ENCODE measurements around the gene TNRC18.

TNRC18 gene

GRCh38 chr7:5428478-5429252, 5.0 kb upstream of the TNRC18 start:
- DNase-seq (ENCODE audit: low read depth) = no peak

GRCh38 chr7:5426226-5426475, 2.5 kb upstream of the TNRC18 start:
- DNase-seq (ENCODE audit: low read depth) = no peak

DNA sequence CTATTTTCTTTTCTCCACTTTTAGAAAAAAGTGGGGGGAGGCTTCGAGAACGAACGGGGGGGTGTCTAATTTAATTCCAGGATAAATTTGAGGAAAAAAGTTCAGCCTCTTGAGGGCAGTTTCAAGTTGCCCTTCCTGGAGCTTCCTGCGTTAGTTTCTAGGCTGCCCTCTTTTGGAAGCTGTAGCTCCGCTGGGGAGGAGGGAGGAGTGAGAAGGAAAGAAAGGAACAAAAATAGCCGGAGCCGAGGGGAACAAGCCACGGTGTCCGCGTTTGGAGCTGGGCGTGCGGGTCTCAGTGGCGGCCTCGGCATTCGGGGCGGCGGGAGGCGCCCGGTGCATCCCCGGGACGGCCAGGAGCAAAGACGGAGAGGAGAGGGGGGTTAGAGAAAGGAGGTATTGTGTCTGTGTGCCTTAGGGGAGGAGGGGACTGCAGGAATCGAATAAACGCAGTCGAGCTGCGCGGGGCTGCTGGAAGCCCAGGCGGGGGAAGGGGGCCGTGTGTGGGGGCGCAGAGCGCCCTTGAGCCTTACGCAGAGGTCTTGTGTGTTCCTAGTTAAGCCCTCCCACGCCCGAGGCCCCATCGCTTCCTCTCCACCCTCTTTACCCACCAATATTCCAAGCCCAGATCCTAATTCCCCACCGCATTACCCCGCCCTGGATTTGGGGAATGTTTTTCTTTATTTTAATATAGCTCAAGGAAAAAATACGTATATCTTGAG, 2.0 kb upstream of the TNRC18 start:
- no peak for DNase-seq (ENCODE audit: low read depth)

GRCh38 chr7:5424749-5425506, 1.3 kb upstream of the TNRC18 start:
- DNase-seq (ENCODE audit: low read depth) = no peak

- peak; percentile 22 for DNase-seq (ENCODE audit: low read depth)
These were observed 528 bp upstream of the TNRC18 start for GRCh38 chr7:5423976-5424748.

DNA sequence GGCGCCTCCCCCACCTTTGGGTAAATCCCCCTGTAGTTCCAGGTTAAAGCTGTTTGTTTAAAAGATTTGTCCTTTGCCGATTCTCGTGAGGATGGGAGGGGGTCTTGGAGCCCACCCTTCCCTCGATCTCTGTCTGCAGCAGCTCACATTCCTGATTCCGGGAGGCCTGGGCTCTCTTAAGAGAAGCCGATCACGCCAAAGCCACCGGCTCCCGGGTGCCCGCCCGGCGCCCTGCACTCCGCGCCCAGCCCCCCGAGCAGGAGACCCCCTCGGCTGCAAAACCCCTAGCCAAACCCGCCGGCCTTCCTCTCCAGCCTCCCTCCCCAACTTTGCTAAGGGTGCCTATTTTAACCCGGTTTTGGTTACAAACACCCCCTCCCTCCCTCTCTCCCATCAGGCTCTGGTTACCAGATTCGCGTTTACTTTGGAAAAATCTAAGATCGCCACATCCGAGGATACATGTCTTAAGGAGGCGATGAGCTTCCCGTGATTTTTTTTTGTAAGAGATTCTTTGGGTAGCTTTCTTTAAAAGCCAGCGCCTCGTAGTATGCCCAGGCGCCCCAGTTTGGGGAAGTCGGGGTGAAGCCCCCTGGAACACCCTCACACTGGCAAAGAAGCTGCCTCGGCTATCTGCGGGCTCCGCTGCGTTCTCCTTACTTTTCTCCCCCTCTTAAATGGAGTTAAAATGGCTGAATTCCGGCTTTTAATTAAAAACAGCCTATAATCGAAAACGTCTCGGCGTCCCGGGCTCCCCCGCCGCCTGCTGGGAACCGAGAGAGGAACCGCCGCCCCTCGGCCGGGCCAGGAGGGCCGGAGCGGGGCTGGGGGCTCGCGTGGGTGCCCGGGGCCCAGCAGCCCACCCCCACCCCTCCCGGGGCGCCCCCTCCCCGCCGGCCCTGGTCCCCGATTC, 983 bp downstream of the TNRC18 start:
- DNase-seq (ENCODE audit: low read depth) = no peak

DNA sequence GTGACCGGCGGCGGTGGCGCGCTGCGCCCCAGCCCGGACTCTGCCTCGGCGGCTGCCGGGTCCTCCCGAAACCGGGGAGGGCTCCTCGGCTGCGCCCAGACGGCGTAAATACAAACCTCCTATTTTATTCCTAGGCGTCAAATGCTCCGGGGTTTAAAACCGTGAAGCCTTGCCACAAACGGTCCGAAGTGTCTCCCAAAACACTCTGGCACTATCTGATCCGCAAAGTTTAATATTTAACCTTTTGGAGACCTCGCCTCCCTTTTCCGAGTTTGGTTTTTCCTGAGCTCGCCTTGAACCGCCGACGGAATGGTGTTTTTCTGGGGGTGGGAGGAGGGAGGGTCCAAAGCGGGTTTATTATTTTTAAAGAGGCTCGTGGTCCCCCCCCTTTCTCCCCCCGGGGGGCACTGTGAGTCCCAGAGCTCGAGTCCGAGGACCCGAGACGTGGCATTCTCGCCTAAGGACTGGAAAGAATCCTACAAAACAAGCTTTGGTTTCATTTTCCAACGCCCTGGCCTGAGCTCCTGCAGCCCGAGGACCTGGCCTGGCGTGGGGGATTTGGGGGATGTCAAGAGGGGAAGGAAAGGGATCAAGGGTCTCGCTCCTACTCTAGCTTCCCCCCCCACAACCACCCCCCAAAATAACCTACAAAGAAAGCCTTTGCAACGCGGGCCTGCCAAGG, 1.8 kb downstream of the TNRC18 start:
- DNase-seq (ENCODE audit: low read depth) = no peak

DNA sequence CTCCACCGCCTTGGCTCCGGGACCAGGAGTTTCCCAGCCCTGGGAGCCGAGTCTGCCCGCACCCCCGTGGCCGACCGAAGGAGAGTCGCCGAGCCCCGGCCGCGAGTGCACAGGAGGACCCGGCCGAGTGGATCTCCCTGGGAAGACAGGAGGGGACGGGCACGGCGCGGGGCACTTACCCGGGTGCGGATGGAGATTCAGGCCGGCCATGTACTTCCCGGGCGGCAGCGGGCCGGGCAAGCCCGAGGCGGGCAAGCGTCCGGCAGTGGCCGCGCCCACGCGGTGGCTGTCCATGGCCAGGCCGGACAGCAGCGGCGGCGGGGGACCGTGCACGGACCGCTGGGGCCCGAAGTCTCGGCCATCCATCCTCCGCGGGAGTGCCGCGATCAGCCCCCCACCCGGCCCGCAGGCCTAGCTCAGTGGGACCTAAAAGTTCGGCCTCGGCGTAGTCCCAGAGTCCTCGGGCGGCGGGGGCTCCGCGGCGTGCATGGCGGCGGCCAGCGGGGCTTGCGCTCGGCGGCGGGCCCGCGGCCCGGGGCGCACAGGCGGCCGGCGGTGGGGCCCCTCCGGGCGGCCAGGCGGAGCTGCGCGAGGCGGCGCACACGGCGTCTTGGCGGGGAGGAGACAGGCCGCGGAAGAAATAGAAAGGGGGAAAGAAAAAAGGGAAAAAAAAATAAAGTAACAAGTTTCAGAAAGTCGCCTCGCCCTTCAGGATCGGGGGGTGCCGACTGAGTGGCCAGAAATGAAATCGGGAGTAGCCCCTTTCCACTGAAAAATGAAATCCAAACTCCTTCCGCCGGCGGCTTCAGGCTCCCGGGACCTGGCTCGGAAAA, 2.5 kb downstream of the TNRC18 start:
- no peak for DNase-seq (ENCODE audit: low read depth)

GRCh38 chr7:5420067-5420880, 3.4 kb downstream of the TNRC18 start:
- DNase-seq (ENCODE audit: low read depth) = no peak

DNA sequence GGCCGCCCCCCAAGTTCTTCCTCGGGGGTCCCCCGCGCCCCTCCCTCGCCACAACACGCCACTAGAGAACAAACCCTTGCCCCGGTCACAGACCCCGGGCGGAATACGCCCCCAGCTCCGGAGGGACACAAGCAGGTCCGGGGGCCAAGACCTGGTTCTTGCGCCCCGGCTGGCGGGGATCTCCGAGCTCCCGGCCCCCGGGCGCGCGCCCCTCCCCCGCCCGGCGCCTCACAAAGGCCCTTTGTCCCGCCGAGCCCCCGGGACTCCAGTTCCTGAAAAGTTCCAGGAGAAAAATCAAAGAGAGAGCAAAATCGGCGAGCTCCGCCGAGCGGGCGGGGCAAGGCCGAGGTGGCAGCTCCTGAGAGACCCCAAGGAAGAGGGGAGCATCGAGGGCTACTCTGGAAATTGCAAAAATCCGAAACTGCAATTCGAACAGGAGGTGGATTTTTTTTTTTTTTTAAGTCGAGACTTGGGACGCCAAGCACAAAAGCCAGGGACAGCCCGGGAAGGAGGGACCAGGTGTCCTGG, 4.0 kb downstream of the TNRC18 start:
- DNase-seq (ENCODE audit: low read depth) = no peak

- DNase-seq (ENCODE audit: low read depth) = no peak
These were observed 5.4 kb downstream of the TNRC18 start for GRCh38 chr7:5418285-5418582.

DNA sequence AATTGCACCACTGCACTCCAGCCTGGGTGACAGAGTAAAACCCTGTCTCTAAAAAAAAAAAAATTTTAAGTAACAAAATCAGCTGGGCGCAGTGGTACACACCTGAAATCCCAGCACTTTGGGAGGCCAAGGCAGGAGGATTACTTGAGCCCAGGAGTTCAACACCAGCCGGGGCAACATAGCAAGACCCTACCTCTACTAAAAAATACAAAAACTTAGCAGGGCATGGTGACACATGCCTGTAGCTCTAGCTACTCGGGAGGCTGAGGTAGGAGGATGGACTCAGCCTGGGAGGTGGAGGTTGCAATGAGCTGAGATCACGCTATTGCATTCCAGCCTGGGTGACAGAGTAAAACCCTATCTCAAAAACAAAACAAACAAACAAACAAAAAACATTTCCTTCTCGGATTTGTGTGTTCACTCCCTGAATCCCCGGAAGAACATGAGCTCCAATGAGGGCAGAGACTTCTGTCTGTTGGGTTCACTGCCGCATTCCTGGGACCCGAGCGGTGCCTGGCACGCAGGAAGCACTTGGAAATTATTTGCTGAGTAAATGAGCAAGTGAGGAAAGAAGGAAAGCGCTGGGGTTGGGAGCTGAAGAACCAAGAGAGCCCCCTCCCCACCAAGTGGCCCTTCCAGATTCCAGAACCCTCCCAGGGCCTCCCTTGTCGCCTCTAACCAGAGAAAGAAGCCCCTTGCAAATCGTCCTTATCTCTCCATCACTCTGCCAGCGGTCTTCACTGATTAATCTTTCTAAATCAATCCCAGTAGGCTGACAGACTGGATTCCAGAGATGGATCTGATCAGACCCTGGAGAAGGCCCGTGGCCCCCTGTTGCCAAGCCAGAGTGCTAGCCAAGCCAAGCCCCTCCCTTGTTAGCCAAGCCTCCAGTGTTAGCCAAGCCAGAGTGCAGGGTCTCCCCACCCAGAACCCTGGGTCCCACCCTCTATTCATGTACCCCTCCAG, 6.2 kb downstream of the TNRC18 start:
- no peak for DNase-seq (ENCODE audit: low read depth)

GRCh38 chr7:5414916-5415315, 8.7 kb downstream of the TNRC18 start:
- DNase-seq (ENCODE audit: low read depth) = no peak

DNA sequence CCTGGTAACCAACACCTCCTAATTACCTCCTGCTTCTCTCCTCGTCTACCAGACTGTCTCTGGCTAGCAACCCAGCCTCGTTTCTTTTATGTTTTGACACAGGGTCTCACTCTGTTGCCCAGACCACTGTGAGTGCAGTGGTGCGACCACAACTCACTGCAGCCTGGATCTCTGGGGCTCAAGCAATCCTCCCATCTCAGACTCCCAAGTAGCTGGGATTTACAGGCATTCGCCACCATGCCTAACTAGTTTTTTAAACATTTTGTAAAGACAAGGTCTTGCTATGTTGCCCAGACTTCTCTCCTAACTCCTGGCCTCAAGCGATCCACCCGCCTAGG, 10.2 kb downstream of the TNRC18 start:
- DNase-seq (ENCODE audit: low read depth) = no peak

- no peak for DNase-seq (ENCODE audit: low read depth)
These were observed 14.9 kb downstream of the TNRC18 start for GRCh38 chr7:5408777-5409176.

DNA sequence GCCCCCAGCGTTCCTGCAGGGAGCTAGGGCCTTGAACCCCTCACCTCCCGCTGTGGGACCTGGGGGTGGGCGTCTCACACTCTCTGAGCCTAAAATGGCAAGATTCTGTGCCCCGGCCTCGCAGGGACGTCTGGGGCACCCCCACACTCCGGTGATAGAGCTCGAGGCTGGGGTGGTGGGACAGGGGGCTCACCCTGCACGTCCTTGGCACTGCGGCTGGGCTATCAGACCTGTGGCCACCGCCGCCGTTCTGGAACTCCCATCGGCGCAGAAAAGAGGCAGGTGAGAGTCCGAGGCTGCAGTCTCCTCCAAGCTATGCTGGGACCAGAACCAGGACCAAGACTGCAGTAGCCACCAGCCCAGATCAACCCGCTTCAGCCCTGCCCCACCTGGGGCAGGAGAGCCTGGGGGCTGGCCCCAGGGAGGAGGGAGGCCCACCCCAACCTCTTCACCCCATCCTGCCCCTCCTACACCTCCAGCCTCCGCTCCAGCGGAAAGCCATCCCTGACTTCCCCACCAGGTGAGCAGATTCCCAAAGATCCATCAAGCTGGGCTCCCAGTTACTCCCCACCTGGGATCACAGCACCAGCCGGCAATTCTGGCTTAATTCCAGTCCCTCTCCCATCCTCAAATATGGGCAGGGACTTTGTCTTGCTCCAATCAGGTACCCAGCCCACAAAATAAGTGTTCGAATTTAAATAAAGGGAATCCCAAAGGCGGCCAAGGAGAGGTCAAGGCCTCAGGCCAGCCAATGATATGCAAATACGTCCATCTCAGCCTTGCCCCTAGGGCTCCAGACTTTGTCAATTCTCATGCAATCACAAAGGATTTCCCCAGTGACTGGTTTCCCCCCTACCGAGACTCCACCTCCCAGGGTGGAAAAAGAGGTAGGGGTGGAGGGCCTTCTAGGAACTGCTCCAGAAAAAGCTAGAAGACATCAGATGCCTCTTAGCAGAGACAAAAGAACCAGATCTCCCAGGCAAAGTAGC, 16.4 kb downstream of the TNRC18 start:
- DNase-seq (ENCODE audit: low read depth) = no peak

DNA sequence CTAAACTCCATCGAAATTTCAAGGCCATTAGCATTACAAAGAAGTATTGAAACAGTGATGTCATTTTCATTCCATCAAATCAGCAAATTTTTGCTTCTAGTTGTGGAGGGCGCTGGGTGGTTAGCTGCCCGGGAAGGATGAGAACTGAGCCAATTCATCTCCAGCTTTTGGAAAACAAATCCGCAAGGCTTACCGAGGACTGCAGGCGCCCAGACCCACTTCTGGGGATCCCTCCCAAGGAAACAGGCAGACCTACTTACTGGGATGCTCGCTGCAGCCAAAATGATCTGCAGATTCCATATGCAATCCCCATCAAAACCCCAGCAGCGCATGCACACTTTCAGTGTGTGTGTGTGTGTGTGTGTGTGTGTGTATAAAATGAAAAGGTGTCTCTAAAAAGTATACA, 19.2 kb downstream of the TNRC18 start:
- DNase-seq (ENCODE audit: low read depth) = no peak

Data from stimulated activated CD8-positive, alpha-beta memory T cell treated with anti-CD3 and anti-CD28 coated beads, Interleukin-4, amount 100 ng/mL, for 24 hours (primary cell).